AG04450 (cell line): ENCODE measurements around the gene SHROOM2. TPM values are rescaled to one million over a fixed set of nuclear protein-coding genes. Genes with fewer than 3 reads are reported as not detected.

ENCODE experiments used
- CTCF ChIA-PET: fragments of 300-600, 350-600 bp; formaldehyde crosslinking; extraction: SDS; loops from one replicate; lab custom pipeline; 2022; ENCODE audit warnings: antibody characterized with exemption, inconsistent platforms; lab: Charles Lee
- POLR2A ChIA-PET: fragments of 350-600 bp; formaldehyde crosslinking; extraction: SDS; loops from one replicate; lab custom pipeline; 2021; ENCODE audit warnings: antibody characterized with exemption, inconsistent platforms; lab: Yijun Ruan, JAX
- DNase-seq: peaks from one replicate; pipeline ENCODE4 v3.0.0-alpha.2; 2011; ENCODE audit warnings: low read depth, low spot score
- H3K27ac ChIP-seq: one replicate; pipeline ENCODE4 v1.5.1; 2012; ENCODE audit warnings: low read depth, low read length, control low read depth
- H3K27me3 ChIP-seq: one replicate; pipeline ENCODE4 v1.6.0; 2012; ENCODE audit warnings: low read length; ENCODE audit not compliant: control insufficient read depth, insufficient read depth
- H3K4me3 ChIP-seq: 2 replicates; pipeline ENCODE4 v1.5.1; 2011; ENCODE audit warnings: mild to moderate bottlenecking, low read depth, low read length, control low read depth
- H3K9me3 ChIP-seq: 2 replicates; pipeline ENCODE4 v1.5.1; 2012; ENCODE audit warnings: low read length; ENCODE audit not compliant: control insufficient read depth, insufficient read depth
- CTCF ChIP-seq: IDR thresholded peaks from 2 replicates; pipeline ENCODE4 v1.5.1; 2011; ENCODE audit warnings: low read depth, low read length, control low read depth, inconsistent platforms
- polyA plus RNA-seq: library from polyadenylated mRNA; depleted of rRNA; stranded (reverse); fragments of >200 nt; gene quantifications from 2 replicates; pipeline ENCODE4 v1.2.3, GENCODE V29; 2011

The SHROOM2 gene
- polyA plus RNA-seq, 1 experiment: 9.9 TPM

- no peak overlapping the region for H3K4me3 ChIP-seq
- no peak for DNase-seq
- no peak for TF ChIP-seq CTCF
- peaks cover 7% of the 10 kb centered on the region for H3K9me3 ChIP-seq
- H3K27ac ChIP-seq: no peak overlapping the region
- CTCF ChIA-PET: no interaction called here
- H3K27me3 ChIP-seq: no peaks in the 10 kb centered on the region
- POLR2A ChIA-PET: no interaction called here
Observed at GRCh38 chrX:9948406-9948805, 162.2 kb downstream of the SHROOM2 start.

- Histone ChIP-seq H3K27ac (no peak overlapping the region), H3K27me3 (no peaks in the 10 kb centered on the region), H3K9me3 (peaks cover 7% of the 10 kb centered on the region), H3K4me3 (no peak overlapping the region)
- DNase-seq: no peak
- TF ChIP-seq CTCF: no peak
- POLR2A ChIA-PET: no interaction called here
- CTCF ChIA-PET: no interaction called here
Observed at GRCh38 chrX:9952300-9952699, 166.1 kb downstream of the SHROOM2 start.

DNA sequence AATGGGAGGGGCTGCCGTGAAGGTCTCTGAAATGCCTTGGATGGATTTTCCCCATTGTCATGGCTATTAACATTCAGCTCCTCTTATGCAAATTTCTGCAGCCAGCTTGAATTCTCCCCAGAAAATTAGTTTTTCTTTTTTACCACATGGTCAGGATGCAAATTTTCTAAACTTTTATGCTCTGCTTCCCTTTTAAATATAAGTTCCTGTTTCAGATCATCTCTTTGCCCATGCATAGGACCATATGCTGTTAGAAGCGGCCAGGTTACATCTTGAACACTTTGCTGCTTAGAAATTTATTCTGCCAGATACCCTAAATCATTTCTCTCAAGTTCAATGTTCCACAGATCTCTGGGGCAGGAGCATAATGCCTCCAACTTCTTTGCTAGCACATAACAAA lies 167.2 kb downstream of the SHROOM2 start:
- ChIA-PET CTCF (no interaction called here), POLR2A (no interaction called here)
- Histone ChIP-seq H3K27ac (no peak overlapping the region), H3K27me3 (no peaks in the 10 kb centered on the region), H3K9me3 (peaks cover 7% of the 10 kb centered on the region), H3K4me3 (no peak overlapping the region)
- DNase-seq: no peak
- TF ChIP-seq CTCF: no peak

DNA sequence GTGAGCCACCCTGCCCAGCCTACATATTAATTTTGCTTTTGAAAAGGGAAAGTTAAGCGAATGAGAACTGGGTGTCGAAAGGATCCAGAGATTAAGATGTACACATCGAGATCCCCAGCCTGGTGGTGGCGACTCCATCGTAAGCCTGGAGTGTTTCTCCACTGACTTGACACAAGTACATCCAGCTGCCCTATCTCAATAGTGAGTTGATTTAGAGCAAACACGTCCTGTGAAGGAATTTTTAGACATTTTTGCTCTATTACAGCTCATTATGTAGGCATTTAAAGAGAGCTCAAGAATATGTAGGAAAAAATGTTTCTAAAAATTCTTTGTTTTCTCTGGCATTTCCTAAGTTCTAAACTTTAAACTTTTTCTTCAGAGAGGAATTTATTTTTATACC lies 169.3 kb downstream of the SHROOM2 start:
- peak overlapping the region; percentile 84 for H3K27ac ChIP-seq
- no peaks in the 10 kb centered on the region for H3K27me3 ChIP-seq
- ChIA-PET CTCF (no interaction called here), POLR2A (interaction anchor here (0.7 to 0.9 kb wide), 2 partner anchors 28 to 43 kb away, joined by 3 read pairs; no protein-coding TSS in a partner anchor)
- H3K4me3 ChIP-seq: no peak overlapping the region
- DNase-seq: peak; percentile 56
- H3K9me3 ChIP-seq: peaks cover 7% of the 10 kb centered on the region
- no peak for TF ChIP-seq CTCF

- no peak for TF ChIP-seq CTCF
- no peak for DNase-seq
- H3K4me3 ChIP-seq: no peak overlapping the region
- H3K27me3 ChIP-seq: no peaks in the 10 kb centered on the region
- H3K27ac ChIP-seq: no peak overlapping the region
- H3K9me3 ChIP-seq: peaks cover 5% of the 10 kb centered on the region
- ChIA-PET POLR2A (no interaction called here), CTCF (no interaction called here)
Observed at GRCh38 chrX:9957743-9958142, 171.5 kb downstream of the SHROOM2 start.
